AG09319 (cell line): ENCODE measurements around the gene OPA3.

Experiments used
- DNase-seq: peaks from one replicate; pipeline ENCODE4 v3.0.0-alpha.2; 2010; ENCODE audit warnings: low read depth; ENCODE audit errors: extremely low read depth
- TF ChIP-seq, protein P1 (sequence below): IDR thresholded peaks from 2 replicates; pipeline ENCODE4 v1.5.1; 2011; ENCODE audit warnings: low read depth, mild to moderate bottlenecking, inconsistent platforms, low read length, moderate library complexity

The OPA3 gene

DNA sequence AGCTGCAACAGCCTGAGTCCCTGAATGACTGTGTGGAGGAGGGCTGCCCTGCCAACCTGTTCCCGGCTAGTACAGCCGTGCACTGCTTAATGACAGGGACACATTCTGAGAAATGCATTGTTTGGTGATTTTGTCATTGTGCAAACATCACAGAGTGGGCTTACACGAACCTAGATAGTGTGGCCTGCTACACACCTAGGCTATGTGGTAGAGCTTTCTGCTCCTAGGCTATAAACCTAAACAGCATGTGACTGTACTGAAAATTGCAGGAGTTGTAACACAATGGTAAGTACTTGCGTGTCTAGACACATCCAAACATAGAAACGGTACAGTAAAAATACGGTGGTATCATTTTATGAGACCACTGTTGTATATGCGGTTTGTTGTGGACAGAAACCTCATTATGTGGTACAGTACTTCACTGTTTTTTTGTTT, 42.4 kb downstream of the OPA3 start:
- DNase-seq, result no peak
- TF ChIP-seq, protein P1, sequence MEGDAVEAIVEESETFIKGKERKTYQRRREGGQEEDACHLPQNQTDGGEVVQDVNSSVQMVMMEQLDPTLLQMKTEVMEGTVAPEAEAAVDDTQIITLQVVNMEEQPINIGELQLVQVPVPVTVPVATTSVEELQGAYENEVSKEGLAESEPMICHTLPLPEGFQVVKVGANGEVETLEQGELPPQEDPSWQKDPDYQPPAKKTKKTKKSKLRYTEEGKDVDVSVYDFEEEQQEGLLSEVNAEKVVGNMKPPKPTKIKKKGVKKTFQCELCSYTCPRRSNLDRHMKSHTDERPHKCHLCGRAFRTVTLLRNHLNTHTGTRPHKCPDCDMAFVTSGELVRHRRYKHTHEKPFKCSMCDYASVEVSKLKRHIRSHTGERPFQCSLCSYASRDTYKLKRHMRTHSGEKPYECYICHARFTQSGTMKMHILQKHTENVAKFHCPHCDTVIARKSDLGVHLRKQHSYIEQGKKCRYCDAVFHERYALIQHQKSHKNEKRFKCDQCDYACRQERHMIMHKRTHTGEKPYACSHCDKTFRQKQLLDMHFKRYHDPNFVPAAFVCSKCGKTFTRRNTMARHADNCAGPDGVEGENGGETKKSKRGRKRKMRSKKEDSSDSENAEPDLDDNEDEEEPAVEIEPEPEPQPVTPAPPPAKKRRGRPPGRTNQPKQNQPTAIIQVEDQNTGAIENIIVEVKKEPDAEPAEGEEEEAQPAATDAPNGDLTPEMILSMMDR, result no peak

DNA sequence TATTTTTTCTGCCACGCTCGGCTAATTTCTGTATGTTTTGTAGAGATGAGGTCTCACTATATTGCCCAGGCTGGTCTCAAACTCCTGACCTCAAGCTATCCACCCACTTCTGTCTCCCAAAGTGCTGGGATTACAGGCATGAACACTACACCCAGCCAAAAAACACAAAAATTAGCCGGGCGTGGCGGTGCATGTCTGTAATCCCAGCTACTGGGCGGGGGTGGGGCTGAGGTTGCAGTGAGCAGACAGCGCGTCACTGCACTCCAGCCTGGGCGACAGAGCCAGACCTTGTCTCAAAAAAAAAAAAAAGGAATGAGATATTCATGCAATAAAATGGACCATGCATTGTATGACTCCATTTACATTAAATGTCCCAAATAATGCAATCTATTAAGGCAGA, 45.1 kb downstream of the OPA3 start:
- TF ChIP-seq, protein P1, result no peak
- DNase-seq, result no peak

DNA sequence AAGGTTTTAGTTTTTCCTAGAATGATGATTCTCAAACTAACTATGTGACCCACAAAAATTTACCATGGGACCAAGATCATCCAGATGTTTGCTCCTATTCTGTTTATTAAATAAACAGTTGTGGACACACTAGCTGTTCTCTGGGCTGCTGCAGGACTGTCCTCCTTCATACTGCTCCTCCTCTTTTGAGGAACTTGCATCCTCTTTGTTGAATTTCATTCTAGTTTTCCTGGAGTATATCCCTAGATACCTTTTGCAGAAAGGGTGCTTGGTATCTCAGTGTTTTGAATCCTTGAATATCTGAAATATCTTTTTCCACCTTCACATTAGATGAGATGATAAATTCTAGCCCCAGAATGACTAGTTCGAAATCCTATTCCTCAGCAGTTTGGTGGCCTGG, 53.3 kb downstream of the OPA3 start:
- TF ChIP-seq, protein P1, result no peak
- no peak for DNase-seq

DNA sequence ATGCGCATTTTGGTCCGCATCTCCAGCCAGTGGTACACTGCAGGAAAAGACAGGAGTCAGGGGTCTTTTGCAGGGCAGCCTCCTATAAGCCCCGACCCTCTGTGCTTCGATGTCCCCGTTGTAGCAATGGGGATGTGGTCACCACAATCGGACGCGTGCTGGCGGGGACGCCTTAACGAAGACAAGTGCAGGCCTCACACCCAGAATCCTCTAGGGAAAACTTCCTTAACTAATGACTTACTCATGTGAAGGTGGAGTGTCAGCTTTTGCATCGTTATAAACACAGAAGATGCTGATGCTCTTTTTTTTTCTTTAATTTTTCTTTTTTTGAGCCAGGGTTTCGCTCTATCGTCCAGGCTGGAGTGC, 55.2 kb downstream of the OPA3 start:
- no peak for DNase-seq

DNA sequence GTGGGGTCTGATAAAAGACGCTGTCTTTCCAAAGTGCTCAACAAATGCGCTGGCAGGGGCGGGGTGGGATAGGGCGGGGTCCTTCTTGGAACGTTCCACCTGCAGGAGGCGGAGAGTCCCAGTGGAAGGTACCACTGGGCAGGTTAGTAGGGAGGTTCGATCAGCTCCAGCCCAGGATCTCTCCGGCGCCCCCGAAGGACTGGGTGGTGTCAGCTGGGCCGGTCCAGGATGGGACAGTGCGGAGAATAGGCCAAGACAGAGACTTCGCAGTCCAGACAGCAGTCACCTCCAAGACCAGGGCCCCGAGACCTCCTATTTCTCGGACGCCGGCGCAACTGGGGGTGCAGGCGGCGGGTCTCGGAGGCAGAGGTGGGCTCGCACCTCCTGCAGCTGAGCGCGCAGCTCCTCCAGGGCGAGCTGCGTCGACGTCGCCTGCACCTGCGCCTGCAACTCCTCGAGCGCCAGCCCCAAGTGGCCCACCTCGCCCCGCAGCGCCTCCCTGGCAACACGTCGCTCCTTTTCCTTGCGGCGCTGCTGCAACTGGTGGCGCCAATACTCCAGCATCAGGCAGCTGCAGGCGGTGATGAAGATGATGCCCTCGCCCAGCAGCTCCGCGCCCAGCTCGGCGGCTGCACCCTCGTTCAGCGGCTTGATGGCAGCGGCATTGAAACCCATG, 55.7 kb downstream of the OPA3 start:
- TF ChIP-seq, protein P1, result no peak
- DNase-seq, result no peak

More for the DNA sequence above, 55.2 kb downstream of the OPA3 start:
- TF ChIP-seq, protein P1, result no peak

DNA sequence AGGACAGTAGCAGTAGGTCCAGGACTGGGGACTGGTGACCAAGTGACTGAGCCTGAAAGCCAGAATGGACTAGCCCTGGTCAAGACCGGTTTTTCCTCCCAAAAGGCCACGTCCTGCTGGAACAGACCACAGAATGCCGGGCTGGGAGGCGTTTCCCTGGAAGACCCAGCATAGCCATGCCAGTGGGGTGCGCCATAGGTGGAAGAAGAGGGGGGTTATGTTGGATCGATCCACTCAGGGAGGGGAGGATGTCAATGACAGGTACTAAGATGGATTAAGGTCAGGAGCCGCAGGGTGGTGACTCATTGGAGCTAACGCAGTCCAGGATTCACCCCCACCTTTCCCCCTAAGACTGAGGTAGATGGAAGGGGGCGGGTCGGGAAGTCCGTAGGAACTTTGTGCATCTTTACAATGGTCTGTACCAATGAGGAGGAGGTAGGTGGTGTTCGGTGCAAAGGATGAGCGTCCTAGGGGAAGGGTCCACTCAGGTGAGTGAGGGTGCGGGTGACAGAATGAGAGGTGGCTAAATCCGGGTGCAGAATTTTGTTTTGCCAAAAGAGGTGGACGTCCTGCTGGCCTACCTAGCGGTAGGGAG, 56.4 kb downstream of the OPA3 start:
- DNase-seq, result no peak
- TF ChIP-seq, protein P1, result no peak

DNA sequence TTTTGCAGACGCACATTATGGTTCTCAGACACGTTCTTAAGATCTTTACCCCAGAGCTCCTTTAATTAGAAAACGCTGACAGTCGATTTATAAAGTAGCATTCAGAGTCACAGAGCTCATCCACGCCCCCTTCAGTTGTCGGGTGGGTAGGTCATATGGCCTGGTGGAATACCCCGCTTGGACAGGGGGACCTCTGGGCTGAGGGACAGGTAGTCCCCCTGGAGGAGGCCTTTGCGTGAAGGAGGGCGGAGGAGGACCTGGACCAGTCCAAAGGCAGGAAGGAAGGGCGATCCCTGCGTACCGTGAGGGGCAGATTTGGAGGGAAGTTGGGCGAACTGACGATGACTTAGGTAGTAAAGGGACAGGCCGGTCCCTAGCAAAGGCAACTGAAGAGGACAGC, 56.9 kb downstream of the OPA3 start:
- TF ChIP-seq, protein P1, result no peak
- DNase-seq, result no peak
